ENCODE results near the gene COLQ.

DNA sequence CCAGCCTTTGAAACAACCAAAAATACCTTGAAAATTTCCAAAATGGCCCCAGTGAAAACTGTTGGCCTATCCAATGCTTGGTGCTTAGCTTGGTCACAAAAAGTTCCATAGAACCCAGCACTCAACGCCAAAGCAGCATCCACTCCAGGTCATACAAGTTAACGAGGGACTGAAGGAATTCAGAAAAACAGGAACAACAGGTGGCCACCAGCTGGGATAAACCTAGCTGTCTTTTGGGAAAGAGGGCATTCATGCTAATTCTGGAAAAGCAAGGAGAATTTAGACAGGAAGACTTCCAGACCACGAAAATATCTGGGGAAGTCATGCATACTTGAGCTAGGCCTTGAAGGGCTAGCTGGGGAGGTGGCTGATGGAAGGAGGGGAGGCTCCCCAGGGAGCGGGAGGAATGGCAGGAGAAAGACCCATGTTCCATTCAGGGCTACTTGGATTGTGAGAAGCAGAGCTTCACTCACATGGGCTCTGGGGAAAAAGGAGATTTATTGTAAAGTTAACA, 28.6 kb downstream of the COLQ start:
- no peak for TF ChIP-seq POLR2A (IDR thresholded peaks at IDR 0.05)
- TF ChIP-seq CTCF (IDR thresholded peaks at IDR 0.05) = no peak
